A549 (cell line): Measurements from ENCODE around the gene FBXL7. TPM values are rescaled to one million over a fixed set of nuclear protein-coding genes. Genes with fewer than 3 reads are reported as not detected.

Experiments used
- ATAC-seq, 2 experiments: fragments of 200-7000 bp in 1 of 2; fragments of >200 bp in 1 of 2; cut with Nextera tagmentation in 1 of 2; cut with Tn5 transposase in 1 of 2; 3 replicates each; pipeline versions ENCODE4 v1.8.0 to v1.9.1; 2018 to 2020; ENCODE audit warnings: mild to moderate bottlenecking in 1 of 2, moderate library complexity in 1 of 2
- CTCF ChIA-PET: fragments of 300-600 bp; sonication (Branson Sonifier 250); formaldehyde crosslinking; extraction: SDS; loops from one replicate; lab custom pipeline; 2021; ENCODE audit warnings: antibody characterized with exemption, inconsistent platforms; lab: Yijun Ruan, JAX
- POLR2A ChIA-PET: fragments of 350-600 bp; formaldehyde crosslinking; extraction: SDS; loops from one replicate; lab custom pipeline; 2021; ENCODE audit warnings: antibody characterized with exemption, inconsistent platforms; lab: Yijun Ruan, JAX
- DNase-seq, 2 experiments: peaks; one replicate each; pipeline versions ENCODE4 v3.0.0 to v3.0.0-alpha.2; 2011 to 2016; ENCODE audit warnings: low read depth in 1 of 2, low spot score in 1 of 2
- FAIRE-seq: peaks from 2 replicates; lab custom pipeline; 2011; peaks lifted over from hg19 to GRCh38; lab: Jason Lieb, UNC
- H3K27ac ChIP-seq, 2 experiments: fragments of >200 bp; sonication (Bioruptor Twin); formaldehyde crosslinking; 3 replicates each; pipeline ENCODE4 v1.5.1; 2016 to 2017
- H3K4me1 ChIP-seq: fragments of >200 bp; sonication (Bioruptor Twin); formaldehyde crosslinking; 3 replicates; pipeline ENCODE4 v1.6.1; 2016
- H3K4me2 ChIP-seq: fragments of >200 bp; sonication (Bioruptor Twin); formaldehyde crosslinking; 3 replicates; pipeline ENCODE4 v1.6.1; 2016
- H3K4me3 ChIP-seq: fragments of >200 bp; sonication (Bioruptor Twin); formaldehyde crosslinking; 3 replicates; pipeline ENCODE4 v1.5.1; 2016
- H3K9me3 ChIP-seq: fragments of >200 bp; sonication (Bioruptor Twin); formaldehyde crosslinking; 3 replicates; pipeline ENCODE4 v1.6.1; 2016
- CHD2 ChIP-seq: fragments of 150-350 bp; IDR thresholded peaks from 2 replicates; pipeline ENCODE4 v1.6.1; 2014; ENCODE audit warnings: low read length; ENCODE audit not compliant: partially characterized antibody
- GATA3 ChIP-seq: IDR thresholded peaks from 2 replicates; pipeline ENCODE4 v1.6.1; 2012; ENCODE audit warnings: borderline replicate concordance
- HOXA7 ChIP-seq: fragments of 250-450 bp; sonication (Bioruptor Pico); IDR thresholded peaks from 2 replicates; pipeline ENCODE4 v1.5.0; 2020; ENCODE audit warnings: mild to moderate bottlenecking, moderate library complexity
- HOXB13 ChIP-seq: fragments of 250-450 bp; sonication (Bioruptor Pico); IDR thresholded peaks from 2 replicates; pipeline ENCODE4 v1.5.0; 2020; ENCODE audit warnings: low read depth, mild to moderate bottlenecking, moderate library complexity
- JUNB ChIP-seq: fragments of >200 bp; sonication (Bioruptor Twin); formaldehyde crosslinking; IDR thresholded peaks from 2 replicates; pipeline ENCODE4 v1.6.1; 2016
- KDM1A ChIP-seq: fragments of 200-600 bp; sonication (generic); IDR thresholded peaks from 2 replicates; pipeline ENCODE4 v1.6.1; 2016; ENCODE audit warnings: low read depth, mild to moderate bottlenecking
- MAFK ChIP-seq: fragments of 450-650 bp; IDR thresholded peaks from 2 replicates; pipeline ENCODE4 v1.6.1; 2014; ENCODE audit not compliant: partially characterized antibody
- NR3C1 ChIP-seq: fragments of >200 bp; sonication (Bioruptor Twin); formaldehyde crosslinking; IDR thresholded peaks from 3 replicates; pipeline ENCODE4 v1.6.1; 2017
- RAD21 ChIP-seq, 2 experiments: fragments of >200 bp in 1 of 2; sonication (Bioruptor Twin) in 1 of 2; formaldehyde crosslinking in 1 of 2; IDR thresholded peaks in 1 of 2; conservative IDR thresholded peaks in 1 of 2; 2 replicates in 1 of 2; 3 replicates in 1 of 2; pipeline ENCODE4 v1.6.1; 2012 to 2018; ENCODE audit warnings: inconsistent platforms in 1 of 2
- SREBF2 ChIP-seq: fragments of 450-650 bp; IDR thresholded peaks from 2 replicates; pipeline ENCODE4 v1.6.1; 2014; ENCODE audit warnings: mild to moderate bottlenecking, moderate library complexity
- ZC3H11A ChIP-seq: fragments of 450-650 bp; IDR thresholded peaks from 2 replicates; pipeline ENCODE4 v1.6.1; 2014; ENCODE audit warnings: antibody characterized with exemption, mild to moderate bottlenecking
- ZSCAN20 ChIP-seq: fragments of 250-450 bp; sonication (Bioruptor Pico); IDR thresholded peaks from 2 replicates; pipeline ENCODE4 v1.8.0; 2022; ENCODE audit warnings: mild to moderate bottlenecking, moderate library complexity
- WGBS: methylation state at CpG from one replicate; pipeline ENCODE4 v1.1.6; 2017; ENCODE audit errors: missing lambda C conversion rate; 5-methylcytosine and 5-hydroxymethylcytosine counted together
- polyA plus RNA-seq, 4 experiments: library from polyadenylated mRNA; depleted of rRNA in 3 of 4; stranded (reverse); fragments of >200 nt; fragmentation: RNase III in 1 of 4; extraction: RNeasy Plus Mini Kit Qiagen cat#74134 plus additional on column Dnase treatment in 1 of 4; gene quantifications; 2 replicates in 3 of 4; 3 replicates in 1 of 4; pipeline ENCODE4 v1.2.3, GENCODE V29; 2011 to 2017
- TF ChIP-seq, protein P1 (sequence below): fragments of 450-650 bp; IDR thresholded peaks from 2 replicates; pipeline ENCODE4 v1.6.1; 2014; ENCODE audit warnings: antibody characterized with exemption
- TF ChIP-seq, protein P2 (sequence below): fragments of >200 bp; sonication (Bioruptor Twin); formaldehyde crosslinking; IDR thresholded peaks from 2 replicates; pipeline ENCODE4 v1.6.1; 2016
- TF ChIP-seq, protein P3 (sequence below): fragments of >200 bp; sonication (Bioruptor Twin); formaldehyde crosslinking; IDR thresholded peaks from 3 replicates; pipeline ENCODE4 v1.5.1; 2016
- TF ChIP-seq, protein P4 (sequence below): fragments of 200-600 bp; sonication (generic); IDR thresholded peaks from 2 replicates; pipeline ENCODE4 v1.6.1; 2016; ENCODE audit warnings: antibody characterized with exemption, mild to moderate bottlenecking, moderate library complexity
- TF ChIP-seq, protein P5 (sequence below): fragments of 250-450 bp; sonication (Bioruptor Pico); IDR thresholded peaks from 2 replicates; pipeline ENCODE4 v1.5.0; 2020; ENCODE audit warnings: low read depth, mild to moderate bottlenecking, moderate library complexity
- TF ChIP-seq, protein P6 (sequence below): fragments of 150-350 bp; IDR thresholded peaks from 2 replicates; pipeline ENCODE4 v1.6.1; 2014; ENCODE audit warnings: low read depth, mild to moderate bottlenecking, low read length
- TF ChIP-seq, protein P7 (sequence below): fragments of 250-450 bp; sonication (Bioruptor Pico); IDR thresholded peaks from 2 replicates; pipeline ENCODE4 v1.5.0; 2021; ENCODE audit warnings: mild to moderate bottlenecking, moderate library complexity, borderline replicate concordance

The FBXL7 gene
- polyA plus RNA-seq, 2 of the 4 experiments (the other 2 are of a cell fraction): 0.90 to 1.7 TPM

DNA sequence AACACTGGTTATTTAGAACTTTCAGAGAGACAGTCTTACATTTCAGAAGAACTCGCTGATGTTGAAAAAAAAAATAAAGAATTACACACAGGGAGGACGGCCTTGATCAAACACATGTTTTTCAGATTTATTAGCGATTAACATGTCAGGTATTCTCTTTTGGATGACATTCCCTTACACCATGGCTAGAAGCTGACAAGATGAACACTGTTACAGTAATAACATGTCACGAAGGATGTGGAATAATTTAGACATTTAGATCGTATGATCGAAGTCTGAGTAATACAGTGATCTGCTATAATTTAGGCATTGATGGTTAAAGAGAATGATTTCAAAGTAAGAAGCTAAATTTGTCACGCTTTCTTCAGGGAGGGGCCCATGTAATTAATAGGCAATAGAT is 24.6 kb upstream of the FBXL7 start (continued):
- TF ChIP-seq, protein P1, sequence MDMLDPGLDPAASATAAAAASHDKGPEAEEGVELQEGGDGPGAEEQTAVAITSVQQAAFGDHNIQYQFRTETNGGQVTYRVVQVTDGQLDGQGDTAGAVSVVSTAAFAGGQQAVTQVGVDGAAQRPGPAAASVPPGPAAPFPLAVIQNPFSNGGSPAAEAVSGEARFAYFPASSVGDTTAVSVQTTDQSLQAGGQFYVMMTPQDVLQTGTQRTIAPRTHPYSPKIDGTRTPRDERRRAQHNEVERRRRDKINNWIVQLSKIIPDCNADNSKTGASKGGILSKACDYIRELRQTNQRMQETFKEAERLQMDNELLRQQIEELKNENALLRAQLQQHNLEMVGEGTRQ: no peak
- TF ChIP-seq, protein P2, sequence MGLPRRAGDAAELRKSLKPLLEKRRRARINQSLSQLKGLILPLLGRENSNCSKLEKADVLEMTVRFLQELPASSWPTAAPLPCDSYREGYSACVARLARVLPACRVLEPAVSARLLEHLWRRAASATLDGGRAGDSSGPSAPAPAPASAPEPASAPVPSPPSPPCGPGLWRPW: no peak
- TF ChIP-seq MAFK (no peak), SREBF2 (no peak), RAD21 (conservative IDR thresholded peaks at IDR 0.05 in 1 of 2, IDR thresholded peaks at IDR 0.05 in 1 of 2) (no peak)

DNA sequence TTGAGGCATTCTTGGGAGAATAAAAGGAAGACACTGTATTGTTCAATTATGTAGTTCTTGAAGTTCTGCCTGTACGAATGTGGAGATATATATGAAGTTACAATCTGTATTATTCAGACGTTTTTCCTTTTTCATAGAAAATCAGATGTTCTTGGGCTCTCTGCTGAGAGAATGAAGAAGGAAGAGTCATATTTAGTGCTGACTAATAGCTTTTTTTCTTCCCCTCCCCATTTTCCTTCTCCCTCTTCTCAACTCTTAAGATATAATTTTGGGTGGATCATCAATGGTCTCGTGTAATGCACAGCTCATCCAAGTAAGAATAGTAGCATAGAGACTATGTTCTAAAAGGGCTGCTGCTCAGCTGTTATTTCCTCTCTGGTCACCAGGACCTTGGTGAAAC is 23.0 kb upstream of the FBXL7 start:
- no peak for ATAC-seq
- DNase-seq: no peak
- TF ChIP-seq KDM1A: no peak
- TF ChIP-seq MAFK: peak; percentile 51
- ChIA-PET CTCF (interaction anchor here (1.0 kb wide), 1 partner anchor 12 kb away, joined by 3 read pairs; no protein-coding TSS in a partner anchor), POLR2A (no interaction called here)
- Histone ChIP-seq H3K4me3 (no peak overlapping the region), H3K4me1 (no peaks in the 10 kb centered on the region), H3K4me2 (no peak overlapping the region), H3K27ac (no peak overlapping the region), H3K9me3 (no peaks in the 10 kb centered on the region)
- FAIRE-seq: no peak
- WGBS: 2% methylated on average over 3 of the region's 3 CpGs

DNA sequence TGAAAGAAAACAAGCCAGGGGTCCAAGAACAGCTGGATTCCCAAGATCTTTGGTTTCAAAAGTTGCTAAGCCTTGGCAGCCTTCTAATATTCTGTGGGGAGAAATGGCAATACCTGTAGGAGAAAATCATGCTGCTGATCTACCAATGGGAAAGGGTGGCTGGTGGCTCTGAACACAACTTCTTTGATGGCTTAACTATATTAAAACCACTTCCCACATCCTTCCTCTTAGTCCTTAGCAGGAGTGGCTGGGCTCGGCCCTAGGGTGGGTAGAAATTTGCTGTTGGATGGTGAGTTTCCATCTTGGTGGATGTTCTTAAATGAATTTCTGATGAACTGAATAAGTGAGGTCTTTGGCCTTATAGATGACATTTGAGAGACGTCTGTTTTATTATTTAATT is 19.5 kb upstream of the FBXL7 start:
- ATAC-seq: no peak

More for the DNA sequence above, 19.5 kb upstream of the FBXL7 start:
- Histone ChIP-seq H3K4me1 (no peaks in the 10 kb centered on the region), H3K27ac (no peak overlapping the region), H3K4me3 (no peak overlapping the region), H3K9me3 (no peaks in the 10 kb centered on the region), H3K4me2 (no peak overlapping the region)
- FAIRE-seq (no peak), DNase-seq (no peak)
- CTCF ChIA-PET: no interaction called here
- POLR2A ChIA-PET: no interaction called here
- TF ChIP-seq NR3C1: no peak
- TF ChIP-seq ZSCAN20: no peak
- TF ChIP-seq, protein P3, sequence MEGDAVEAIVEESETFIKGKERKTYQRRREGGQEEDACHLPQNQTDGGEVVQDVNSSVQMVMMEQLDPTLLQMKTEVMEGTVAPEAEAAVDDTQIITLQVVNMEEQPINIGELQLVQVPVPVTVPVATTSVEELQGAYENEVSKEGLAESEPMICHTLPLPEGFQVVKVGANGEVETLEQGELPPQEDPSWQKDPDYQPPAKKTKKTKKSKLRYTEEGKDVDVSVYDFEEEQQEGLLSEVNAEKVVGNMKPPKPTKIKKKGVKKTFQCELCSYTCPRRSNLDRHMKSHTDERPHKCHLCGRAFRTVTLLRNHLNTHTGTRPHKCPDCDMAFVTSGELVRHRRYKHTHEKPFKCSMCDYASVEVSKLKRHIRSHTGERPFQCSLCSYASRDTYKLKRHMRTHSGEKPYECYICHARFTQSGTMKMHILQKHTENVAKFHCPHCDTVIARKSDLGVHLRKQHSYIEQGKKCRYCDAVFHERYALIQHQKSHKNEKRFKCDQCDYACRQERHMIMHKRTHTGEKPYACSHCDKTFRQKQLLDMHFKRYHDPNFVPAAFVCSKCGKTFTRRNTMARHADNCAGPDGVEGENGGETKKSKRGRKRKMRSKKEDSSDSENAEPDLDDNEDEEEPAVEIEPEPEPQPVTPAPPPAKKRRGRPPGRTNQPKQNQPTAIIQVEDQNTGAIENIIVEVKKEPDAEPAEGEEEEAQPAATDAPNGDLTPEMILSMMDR: no peak
- TF ChIP-seq HOXB13 (CRISPR knock-in tag): no peak
- TF ChIP-seq JUNB: no peak
- TF ChIP-seq MAFK: no peak
- TF ChIP-seq, protein P4, sequence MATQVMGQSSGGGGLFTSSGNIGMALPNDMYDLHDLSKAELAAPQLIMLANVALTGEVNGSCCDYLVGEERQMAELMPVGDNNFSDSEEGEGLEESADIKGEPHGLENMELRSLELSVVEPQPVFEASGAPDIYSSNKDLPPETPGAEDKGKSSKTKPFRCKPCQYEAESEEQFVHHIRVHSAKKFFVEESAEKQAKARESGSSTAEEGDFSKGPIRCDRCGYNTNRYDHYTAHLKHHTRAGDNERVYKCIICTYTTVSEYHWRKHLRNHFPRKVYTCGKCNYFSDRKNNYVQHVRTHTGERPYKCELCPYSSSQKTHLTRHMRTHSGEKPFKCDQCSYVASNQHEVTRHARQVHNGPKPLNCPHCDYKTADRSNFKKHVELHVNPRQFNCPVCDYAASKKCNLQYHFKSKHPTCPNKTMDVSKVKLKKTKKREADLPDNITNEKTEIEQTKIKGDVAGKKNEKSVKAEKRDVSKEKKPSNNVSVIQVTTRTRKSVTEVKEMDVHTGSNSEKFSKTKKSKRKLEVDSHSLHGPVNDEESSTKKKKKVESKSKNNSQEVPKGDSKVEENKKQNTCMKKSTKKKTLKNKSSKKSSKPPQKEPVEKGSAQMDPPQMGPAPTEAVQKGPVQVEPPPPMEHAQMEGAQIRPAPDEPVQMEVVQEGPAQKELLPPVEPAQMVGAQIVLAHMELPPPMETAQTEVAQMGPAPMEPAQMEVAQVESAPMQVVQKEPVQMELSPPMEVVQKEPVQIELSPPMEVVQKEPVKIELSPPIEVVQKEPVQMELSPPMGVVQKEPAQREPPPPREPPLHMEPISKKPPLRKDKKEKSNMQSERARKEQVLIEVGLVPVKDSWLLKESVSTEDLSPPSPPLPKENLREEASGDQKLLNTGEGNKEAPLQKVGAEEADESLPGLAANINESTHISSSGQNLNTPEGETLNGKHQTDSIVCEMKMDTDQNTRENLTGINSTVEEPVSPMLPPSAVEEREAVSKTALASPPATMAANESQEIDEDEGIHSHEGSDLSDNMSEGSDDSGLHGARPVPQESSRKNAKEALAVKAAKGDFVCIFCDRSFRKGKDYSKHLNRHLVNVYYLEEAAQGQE: no peak
- no peak for TF ChIP-seq CHD2
- TF ChIP-seq, protein P5, sequence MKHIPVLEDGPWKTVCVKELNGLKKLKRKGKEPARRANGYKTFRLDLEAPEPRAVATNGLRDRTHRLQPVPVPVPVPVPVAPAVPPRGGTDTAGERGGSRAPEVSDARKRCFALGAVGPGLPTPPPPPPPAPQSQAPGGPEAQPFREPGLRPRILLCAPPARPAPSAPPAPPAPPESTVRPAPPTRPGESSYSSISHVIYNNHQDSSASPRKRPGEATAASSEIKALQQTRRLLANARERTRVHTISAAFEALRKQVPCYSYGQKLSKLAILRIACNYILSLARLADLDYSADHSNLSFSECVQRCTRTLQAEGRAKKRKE: no peak
- no peak for TF ChIP-seq HOXA7 (CRISPR knock-in tag)
- TF ChIP-seq, protein P6, sequence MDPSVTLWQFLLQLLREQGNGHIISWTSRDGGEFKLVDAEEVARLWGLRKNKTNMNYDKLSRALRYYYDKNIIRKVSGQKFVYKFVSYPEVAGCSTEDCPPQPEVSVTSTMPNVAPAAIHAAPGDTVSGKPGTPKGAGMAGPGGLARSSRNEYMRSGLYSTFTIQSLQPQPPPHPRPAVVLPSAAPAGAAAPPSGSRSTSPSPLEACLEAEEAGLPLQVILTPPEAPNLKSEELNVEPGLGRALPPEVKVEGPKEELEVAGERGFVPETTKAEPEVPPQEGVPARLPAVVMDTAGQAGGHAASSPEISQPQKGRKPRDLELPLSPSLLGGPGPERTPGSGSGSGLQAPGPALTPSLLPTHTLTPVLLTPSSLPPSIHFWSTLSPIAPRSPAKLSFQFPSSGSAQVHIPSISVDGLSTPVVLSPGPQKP: no peak
- no peak for TF ChIP-seq KDM1A
- TF ChIP-seq ZC3H11A: no peak
- TF ChIP-seq, protein P7, sequence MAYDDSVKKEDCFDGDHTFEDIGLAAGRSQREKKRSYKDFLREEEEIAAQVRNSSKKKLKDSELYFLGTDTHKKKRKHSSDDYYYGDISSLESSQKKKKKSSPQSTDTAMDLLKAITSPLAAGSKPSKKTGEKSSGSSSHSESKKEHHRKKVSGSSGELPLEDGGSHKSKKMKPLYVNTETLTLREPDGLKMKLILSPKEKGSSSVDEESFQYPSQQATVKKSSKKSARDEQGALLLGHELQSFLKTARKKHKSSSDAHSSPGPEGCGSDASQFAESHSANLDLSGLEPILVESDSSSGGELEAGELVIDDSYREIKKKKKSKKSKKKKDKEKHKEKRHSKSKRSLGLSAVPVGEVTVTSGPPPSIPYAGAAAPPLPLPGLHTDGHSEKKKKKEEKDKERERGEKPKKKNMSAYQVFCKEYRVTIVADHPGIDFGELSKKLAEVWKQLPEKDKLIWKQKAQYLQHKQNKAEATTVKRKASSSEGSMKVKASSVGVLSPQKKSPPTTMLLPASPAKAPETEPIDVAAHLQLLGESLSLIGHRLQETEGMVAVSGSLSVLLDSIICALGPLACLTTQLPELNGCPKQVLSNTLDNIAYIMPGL (CRISPR knock-in tag): no peak
- TF ChIP-seq GATA3: no peak
- whole genome bisulfite sequencing: 0% methylated on average over 2 of the region's 2 CpGs
